SW 1271 (cell line): Measurements from ENCODE around the gene C5orf58.

Experiments
- DNase-seq, 2 experiments: peaks; one replicate each; lab custom pipeline; 2025; lab: John Stamatoyannopoulos, UW

The C5orf58 gene, protein sequence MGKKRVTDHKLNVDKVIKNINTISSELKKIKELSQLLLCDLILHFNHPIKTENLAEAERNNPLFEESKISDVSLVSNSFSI

DNA sequence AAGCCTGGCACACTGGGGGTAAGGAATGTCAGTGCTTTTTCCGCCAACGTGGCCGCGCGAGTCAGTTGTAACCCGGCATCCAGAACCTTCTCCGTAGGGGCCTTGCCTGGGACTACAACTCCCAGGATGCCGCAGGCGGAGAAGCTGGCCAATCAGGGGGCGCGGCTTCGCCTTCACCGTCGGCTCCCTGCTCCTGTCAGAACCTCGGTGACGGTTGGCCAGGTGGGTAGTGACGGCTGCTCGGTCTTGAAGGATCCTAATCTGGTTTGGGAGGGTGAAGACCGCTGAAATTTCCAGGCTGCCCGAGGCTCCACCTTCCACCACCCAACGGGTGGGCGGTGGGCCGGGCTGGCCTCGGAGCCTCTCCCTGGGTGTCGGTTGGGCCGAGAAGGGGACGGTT lies at the start of gene C5orf58:
C5orf58 (plus strand) TSS at position 200 of the 400 bp plus-strand sequence. CDS start 1,992 bp downstream, outside the sequence.
- DNase-seq = no peak

DNA sequence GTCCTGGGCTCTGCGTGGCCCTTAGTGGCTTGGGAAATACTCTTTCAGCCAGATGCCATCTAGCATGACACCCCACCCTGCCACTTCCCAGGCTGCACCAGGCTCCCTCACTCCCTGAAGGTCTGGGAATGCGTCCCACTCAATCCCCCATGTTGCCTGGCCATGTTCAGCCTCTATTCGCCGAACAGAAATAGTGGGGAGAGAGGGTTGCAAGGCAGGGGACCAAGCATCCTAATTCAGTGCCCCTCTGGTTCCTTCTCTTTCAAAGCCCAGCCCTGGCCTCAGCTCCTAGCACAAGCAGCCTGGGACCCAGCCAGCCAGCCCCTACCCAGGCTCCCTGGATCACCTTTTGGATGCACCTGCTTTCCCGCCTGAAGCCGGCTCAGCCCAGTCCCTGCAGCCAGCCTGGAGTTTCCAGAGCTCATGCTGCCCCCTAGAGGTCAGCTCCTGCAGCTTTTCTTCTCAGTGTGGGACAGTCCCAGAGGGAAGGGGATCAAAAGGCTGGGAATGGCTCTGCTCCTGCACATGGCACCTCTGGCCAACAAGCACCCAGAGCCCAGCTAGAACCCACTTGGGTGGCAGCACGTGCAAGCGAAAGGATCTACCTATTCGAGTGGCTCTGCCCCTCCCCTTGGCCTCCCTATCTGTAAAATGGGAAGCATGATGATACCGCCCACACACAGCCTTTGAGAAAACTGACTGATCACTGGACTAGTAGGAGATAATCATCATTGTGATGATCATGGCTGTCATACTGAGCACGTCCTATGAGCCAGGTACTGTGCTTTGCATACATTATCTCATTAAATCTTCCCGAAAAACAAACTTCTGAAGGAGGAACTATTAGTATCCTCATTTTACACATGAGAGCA lies 48.7 kb upstream of the C5orf58 start:
- DNase-seq = peak in 1 of 2 experiments; percentile 71

GRCh38 chr5:170184737-170185136 lies 48.0 kb upstream of the C5orf58 start:
- no peak for DNase-seq

GRCh38 chr5:170186156-170186555 lies 46.6 kb upstream of the C5orf58 start:
- DNase-seq = no peak

GRCh38 chr5:170186856-170187255 lies 45.9 kb upstream of the C5orf58 start:
- no peak for DNase-seq

DNA sequence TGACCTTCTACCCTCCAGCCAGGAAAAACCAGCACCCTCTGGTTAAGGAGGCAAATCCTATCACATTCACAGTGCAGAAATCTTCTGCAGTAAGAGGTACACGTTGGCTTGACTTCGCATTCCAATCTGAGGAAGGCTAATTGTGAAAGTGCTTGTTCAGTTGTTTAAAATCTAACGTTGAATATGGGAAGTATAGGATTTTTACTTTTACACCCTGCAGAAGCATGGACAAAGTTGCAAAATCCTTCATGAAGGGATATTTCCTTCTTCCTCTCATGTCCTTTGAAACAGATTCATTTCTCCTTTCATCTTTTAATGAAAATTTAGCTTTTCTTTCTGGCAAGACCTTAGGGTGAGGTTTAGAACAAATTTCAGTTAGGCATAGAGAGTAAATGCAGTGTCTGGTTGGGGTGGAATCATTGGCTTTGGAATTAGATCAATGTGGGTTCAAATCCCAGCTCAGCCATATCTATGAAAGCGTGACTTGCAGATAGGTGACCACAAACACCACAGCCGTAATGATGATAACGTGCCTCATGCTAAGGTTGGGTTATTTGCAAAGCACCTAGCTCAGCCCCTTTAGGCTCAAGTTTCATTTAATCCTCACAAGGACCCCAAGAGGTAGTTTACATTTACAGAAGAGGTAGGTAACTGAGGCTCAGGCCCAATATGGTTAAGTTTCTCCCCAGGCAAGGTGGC lies 42.2 kb upstream of the C5orf58 start:
- no peak for DNase-seq

DNA sequence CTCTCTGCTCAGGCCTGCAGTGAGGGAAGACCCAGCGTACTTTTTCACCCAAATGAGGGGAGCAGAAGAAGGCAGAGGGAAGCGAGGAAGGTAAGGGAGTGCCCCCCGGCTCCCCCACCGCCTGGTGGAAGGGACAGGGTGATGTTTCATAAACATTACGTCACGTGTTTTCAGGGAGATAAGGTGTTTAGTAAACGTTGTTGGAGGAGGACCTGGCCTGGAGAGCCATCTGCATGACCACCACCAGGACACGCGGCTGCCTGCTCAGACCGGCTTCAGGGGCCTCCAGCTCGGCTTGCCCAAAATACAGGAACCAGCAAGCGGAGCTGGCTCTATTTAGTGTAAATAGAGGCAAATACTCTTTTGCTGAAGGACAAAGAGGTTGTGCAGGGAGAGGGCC lies 40.0 kb upstream of the C5orf58 start:
- DNase-seq = no peak

- no peak for DNase-seq
Measured at GRCh38 chr5:170195961-170196360, 36.8 kb upstream of the C5orf58 start.

DNA sequence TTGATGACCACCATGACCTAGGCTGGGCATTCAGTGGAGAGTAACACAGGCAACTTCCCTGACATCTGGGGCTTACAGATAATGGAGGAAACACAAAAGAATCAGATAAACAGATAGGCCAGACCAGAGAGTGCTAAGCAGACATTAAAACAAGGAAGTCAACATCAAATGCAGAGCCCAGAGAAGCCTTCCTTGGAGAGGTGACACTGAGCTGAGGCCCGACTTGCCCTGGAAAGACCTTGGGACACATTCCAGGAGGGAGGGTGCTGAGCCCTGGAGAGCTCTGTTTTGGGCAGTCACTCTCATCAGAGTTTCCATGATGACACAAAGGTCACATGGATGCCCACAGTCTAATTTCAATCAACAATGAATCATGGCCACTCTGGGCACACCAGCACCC lies 31.9 kb upstream of the C5orf58 start:
- no peak for DNase-seq

DNA sequence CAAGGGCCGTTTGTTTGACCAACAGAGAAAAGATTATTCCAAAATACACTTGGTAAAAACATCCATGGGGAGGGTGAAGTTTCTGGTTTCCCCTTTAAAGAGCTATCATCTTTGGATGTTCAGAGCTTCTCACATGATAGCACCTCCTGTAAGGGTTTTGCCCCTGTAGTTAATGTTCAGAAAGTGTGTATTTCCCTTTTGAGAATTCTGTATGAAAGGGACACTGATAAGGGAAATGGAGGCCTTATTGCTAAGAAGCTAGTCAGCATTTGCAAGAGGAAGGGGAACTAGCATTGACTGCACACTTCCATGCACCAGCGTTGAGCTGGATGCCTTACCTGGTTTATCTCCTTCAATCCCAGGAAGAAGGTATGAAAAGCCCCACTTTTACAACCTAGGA lies 31.5 kb upstream of the C5orf58 start:
- DNase-seq = no peak

GRCh38 chr5:170202117-170202516 lies 30.7 kb upstream of the C5orf58 start:
- no peak for DNase-seq

- DNase-seq = no peak
Measured at GRCh38 chr5:170204202-170204601, 28.6 kb upstream of the C5orf58 start.

- DNase-seq = no peak
Measured at GRCh38 chr5:170206216-170206615, 26.6 kb upstream of the C5orf58 start.

- no peak for DNase-seq
Measured at GRCh38 chr5:170206958-170207357, 25.8 kb upstream of the C5orf58 start.

DNA sequence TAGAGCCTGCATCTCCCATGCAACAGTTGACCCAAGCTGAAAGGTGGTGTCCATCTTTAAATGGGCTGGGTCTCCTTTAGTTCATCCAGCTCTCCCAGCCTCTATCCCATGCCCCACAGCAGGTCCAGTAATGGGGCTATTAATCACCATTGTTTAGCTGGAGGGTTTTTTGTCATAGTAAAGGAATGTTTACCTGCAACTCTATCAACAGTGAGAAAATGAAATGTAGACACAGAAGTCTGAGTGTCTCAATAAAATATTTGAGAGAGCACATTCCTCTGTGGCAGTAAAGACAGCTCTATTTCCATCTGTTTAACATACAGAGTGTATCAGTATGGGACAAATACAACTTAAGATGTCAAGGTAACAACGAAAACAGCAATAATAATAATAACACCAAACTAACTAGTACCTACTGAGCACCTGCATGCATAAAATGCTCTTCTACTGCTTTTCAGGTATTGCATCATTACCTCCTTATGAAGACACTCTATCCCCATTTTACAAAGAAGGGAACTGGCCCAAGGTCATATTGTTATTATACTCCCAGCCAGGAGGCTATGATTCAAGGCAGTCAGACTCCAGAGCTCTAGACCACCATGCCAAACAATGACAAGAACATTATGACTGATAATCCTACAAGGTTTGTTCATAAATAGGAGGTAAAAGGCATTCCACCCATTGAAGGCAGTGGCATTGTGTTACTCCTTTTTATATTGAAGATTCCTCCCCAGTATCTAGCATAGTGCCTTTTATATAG lies 21.0 kb upstream of the C5orf58 start:
- no peak for DNase-seq

GRCh38 chr5:170216257-170216864 lies 16.4 kb upstream of the C5orf58 start:
- peak in 1 of 2 experiments; percentile 67 for DNase-seq

GRCh38 chr5:170217831-170218230 lies 15.0 kb upstream of the C5orf58 start:
- DNase-seq = no peak

DNA sequence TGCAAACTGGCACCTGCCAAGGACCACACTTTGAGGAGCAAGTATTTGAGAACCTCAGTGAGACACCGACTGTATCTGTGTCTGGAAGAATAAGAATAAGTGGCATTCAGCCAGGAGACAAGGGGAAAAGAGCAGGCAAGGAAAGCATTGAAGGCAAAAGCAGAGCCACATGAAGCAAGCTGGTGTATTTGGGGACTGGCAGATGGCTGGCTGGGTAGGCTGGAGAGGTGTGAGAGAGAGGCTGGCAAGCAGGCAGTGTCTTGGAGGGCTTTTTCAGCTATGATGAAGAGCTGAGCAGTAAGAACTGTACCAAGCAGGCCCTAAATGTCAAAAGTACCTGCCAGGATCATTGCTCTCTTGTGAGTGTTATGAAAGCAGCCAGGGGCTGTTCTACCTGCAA lies 14.1 kb upstream of the C5orf58 start:
- no peak for DNase-seq

- peak; percentile 41 to 42 for DNase-seq
Measured at GRCh38 chr5:170219615-170220014, 13.2 kb upstream of the C5orf58 start.

GRCh38 chr5:170220191-170220590 lies 12.6 kb upstream of the C5orf58 start:
- no peak for DNase-seq

GRCh38 chr5:170221327-170221741 lies 11.5 kb upstream of the C5orf58 start:
- no peak for DNase-seq

DNA sequence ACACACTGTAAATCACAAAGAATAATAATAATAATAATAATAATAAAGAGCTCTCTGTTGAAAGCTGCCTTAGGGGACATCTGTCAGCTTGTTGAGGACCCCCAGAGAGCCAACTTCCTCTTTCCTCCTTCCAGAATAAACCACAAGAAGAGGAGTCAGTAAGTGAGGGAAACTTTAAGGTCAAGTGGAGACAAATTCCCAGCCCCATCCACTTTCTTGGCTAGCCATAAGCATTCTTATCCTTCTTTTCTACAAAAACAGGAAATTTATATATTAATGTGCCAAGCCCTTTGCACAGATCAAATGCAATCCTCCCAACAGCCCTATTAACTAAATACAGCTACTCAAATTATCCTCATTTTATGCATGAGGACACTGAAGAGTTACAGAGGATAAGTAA lies 9.4 kb upstream of the C5orf58 start:
- DNase-seq = no peak
